Measurements from ENCODE around the gene KCNC3.

The KCNC3 gene

DNA sequence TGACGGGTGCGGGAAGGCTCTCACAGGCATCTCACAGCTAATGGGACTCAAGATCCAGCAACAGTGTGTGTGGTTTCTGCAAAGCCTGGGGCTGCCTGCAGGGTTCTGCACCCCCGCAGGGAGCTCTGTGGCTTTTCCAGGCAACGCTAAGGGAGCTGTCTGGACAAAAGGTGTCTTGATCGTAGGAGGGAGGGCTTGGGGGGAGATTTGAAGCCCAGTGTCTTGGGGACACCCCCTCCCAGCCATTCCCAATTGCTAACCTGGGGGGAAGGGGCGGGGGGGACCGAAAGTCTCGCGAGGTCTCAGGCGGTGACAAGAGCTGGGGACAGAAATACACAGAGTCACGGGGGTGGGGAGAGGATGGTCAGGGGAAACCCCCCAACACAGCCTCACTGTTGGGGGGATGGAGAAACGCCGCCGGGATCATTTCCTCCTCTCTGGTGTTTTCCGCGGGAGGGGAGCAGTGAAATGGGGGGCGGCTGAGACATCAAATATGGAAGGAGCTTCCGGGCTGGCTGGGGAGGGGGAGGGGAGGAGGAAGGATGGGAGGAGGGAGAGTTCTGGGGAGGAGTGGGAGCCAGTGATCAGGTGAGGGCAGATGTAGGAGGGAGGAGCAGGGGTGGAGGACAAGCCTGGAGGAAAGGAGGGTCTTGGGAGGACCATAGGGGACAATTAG is 13.3 kb downstream of the KCNC3 start (continued):
- TF ChIP-seq, protein P1, sequence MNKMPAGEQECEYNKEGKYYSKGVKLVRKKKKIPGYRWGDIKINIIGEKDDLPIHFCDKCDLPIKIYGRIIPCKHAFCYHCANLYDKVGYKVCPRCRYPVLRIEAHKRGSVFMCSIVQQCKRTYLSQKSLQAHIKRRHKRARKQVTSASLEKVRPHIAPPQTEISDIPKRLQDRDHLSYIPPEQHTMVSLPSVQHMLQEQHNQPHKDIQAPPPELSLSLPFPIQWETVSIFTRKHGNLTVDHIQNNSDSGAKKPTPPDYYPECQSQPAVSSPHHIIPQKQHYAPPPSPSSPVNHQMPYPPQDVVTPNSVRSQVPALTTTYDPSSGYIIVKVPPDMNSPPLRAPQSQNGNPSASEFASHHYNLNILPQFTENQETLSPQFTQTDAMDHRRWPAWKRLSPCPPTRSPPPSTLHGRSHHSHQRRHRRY (tag by site-specific recombination; IDR thresholded peaks at IDR 0.05), result no peak
- TF ChIP-seq, protein P2, sequence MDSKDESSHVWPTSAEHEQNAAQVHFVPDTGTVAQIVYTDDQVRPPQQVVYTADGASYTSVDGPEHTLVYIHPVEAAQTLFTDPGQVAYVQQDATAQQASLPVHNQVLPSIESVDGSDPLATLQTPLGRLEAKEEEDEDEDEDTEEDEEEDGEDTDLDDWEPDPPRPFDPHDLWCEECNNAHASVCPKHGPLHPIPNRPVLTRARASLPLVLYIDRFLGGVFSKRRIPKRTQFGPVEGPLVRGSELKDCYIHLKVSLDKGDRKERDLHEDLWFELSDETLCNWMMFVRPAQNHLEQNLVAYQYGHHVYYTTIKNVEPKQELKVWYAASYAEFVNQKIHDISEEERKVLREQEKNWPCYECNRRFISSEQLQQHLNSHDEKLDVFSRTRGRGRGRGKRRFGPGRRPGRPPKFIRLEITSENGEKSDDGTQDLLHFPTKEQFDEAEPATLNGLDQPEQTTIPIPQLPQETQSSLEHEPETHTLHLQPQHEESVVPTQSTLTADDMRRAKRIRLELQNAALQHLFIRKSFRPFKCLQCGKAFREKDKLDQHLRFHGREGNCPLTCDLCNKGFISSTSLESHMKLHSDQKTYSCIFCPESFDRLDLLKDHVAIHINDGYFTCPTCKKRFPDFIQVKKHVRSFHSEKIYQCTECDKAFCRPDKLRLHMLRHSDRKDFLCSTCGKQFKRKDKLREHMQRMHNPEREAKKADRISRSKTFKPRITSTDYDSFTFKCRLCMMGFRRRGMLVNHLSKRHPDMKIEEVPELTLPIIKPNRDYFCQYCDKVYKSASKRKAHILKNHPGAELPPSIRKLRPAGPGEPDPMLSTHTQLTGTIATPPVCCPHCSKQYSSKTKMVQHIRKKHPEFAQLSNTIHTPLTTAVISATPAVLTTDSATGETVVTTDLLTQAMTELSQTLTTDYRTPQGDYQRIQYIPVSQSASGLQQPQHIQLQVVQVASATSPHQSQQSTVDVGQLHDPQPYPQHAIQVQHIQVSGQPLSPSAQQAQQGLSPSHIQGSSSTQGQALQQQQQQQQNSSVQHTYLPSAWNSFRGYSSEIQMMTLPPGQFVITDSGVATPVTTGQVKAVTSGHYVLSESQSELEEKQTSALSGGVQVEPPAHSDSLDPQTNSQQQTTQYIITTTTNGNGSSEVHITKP (tag by site-specific recombination; IDR thresholded peaks at IDR 0.05), result peak; percentile 97
- TF ChIP-seq, protein P3, sequence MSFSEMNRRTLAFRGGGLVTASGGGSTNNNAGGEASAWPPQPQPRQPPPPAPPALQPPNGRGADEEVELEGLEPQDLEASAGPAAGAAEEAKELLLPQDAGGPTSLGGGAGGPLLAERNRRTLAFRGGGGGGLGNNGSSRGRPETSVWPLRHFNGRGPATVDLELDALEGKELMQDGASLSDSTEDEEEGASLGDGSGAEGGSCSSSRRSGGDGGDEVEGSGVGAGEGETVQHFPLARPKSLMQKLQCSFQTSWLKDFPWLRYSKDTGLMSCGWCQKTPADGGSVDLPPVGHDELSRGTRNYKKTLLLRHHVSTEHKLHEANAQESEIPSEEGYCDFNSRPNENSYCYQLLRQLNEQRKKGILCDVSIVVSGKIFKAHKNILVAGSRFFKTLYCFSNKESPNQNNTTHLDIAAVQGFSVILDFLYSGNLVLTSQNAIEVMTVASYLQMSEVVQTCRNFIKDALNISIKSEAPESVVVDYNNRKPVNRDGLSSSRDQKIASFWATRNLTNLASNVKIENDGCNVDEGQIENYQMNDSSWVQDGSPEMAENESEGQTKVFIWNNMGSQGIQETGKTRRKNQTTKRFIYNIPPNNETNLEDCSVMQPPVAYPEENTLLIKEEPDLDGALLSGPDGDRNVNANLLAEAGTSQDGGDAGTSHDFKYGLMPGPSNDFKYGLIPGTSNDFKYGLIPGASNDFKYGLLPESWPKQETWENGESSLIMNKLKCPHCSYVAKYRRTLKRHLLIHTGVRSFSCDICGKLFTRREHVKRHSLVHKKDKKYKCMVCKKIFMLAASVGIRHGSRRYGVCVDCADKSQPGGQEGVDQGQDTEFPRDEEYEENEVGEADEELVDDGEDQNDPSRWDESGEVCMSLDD (tag by site-specific recombination; IDR thresholded peaks at IDR 0.05), result peak; percentile 94
- TF ChIP-seq, protein P4, sequence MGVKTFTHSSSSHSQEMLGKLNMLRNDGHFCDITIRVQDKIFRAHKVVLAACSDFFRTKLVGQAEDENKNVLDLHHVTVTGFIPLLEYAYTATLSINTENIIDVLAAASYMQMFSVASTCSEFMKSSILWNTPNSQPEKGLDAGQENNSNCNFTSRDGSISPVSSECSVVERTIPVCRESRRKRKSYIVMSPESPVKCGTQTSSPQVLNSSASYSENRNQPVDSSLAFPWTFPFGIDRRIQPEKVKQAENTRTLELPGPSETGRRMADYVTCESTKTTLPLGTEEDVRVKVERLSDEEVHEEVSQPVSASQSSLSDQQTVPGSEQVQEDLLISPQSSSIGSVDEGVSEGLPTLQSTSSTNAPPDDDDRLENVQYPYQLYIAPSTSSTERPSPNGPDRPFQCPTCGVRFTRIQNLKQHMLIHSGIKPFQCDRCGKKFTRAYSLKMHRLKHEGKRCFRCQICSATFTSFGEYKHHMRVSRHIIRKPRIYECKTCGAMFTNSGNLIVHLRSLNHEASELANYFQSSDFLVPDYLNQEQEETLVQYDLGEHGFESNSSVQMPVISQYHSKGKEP (tag by site-specific recombination; IDR thresholded peaks at IDR 0.05), result no peak
- TF ChIP-seq YY2 (tag by site-specific recombination; IDR thresholded peaks at IDR 0.05), result peak; percentile 69
- TF ChIP-seq ZSCAN30 (tag by site-specific recombination; IDR thresholded peaks at IDR 0.05), result peak; percentile 15; the same call in 1 of the 2 replicates
- TF ChIP-seq ZBTB1 (tag by site-specific recombination; IDR thresholded peaks at IDR 0.05), result no peak
- TF ChIP-seq REPIN1 (tag by site-specific recombination; IDR thresholded peaks at IDR 0.05; ENCODE audit: low read depth), result no peak
- TF ChIP-seq, protein P5, sequence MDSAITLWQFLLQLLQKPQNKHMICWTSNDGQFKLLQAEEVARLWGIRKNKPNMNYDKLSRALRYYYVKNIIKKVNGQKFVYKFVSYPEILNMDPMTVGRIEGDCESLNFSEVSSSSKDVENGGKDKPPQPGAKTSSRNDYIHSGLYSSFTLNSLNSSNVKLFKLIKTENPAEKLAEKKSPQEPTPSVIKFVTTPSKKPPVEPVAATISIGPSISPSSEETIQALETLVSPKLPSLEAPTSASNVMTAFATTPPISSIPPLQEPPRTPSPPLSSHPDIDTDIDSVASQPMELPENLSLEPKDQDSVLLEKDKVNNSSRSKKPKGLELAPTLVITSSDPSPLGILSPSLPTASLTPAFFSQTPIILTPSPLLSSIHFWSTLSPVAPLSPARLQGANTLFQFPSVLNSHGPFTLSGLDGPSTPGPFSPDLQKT (IDR thresholded peaks at IDR 0.05; ENCODE audit: borderline replicate concordance, low read depth, low read length), result peak; percentile 57; the same call in 1 of the 2 replicates
- TF ChIP-seq ZNF157 (tag by site-specific recombination; IDR thresholded peaks at IDR 0.05), result no peak
- no peak for TF ChIP-seq BCL11A (tag by site-specific recombination; IDR thresholded peaks at IDR 0.05; ENCODE audit: low read depth)
- TF ChIP-seq ZNF530 (tag by site-specific recombination; IDR thresholded peaks at IDR 0.05; ENCODE audit: low read depth), result no peak
- TF ChIP-seq ZNF132 (tag by site-specific recombination; IDR thresholded peaks at IDR 0.05; ENCODE audit: borderline replicate concordance), result no peak
- TF ChIP-seq, protein P6, sequence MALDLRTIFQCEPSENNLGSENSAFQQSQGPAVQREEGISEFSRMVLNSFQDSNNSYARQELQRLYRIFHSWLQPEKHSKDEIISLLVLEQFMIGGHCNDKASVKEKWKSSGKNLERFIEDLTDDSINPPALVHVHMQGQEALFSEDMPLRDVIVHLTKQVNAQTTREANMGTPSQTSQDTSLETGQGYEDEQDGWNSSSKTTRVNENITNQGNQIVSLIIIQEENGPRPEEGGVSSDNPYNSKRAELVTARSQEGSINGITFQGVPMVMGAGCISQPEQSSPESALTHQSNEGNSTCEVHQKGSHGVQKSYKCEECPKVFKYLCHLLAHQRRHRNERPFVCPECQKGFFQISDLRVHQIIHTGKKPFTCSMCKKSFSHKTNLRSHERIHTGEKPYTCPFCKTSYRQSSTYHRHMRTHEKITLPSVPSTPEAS (tag by site-specific recombination; IDR thresholded peaks at IDR 0.05), result no peak
- TF ChIP-seq, protein P7, sequence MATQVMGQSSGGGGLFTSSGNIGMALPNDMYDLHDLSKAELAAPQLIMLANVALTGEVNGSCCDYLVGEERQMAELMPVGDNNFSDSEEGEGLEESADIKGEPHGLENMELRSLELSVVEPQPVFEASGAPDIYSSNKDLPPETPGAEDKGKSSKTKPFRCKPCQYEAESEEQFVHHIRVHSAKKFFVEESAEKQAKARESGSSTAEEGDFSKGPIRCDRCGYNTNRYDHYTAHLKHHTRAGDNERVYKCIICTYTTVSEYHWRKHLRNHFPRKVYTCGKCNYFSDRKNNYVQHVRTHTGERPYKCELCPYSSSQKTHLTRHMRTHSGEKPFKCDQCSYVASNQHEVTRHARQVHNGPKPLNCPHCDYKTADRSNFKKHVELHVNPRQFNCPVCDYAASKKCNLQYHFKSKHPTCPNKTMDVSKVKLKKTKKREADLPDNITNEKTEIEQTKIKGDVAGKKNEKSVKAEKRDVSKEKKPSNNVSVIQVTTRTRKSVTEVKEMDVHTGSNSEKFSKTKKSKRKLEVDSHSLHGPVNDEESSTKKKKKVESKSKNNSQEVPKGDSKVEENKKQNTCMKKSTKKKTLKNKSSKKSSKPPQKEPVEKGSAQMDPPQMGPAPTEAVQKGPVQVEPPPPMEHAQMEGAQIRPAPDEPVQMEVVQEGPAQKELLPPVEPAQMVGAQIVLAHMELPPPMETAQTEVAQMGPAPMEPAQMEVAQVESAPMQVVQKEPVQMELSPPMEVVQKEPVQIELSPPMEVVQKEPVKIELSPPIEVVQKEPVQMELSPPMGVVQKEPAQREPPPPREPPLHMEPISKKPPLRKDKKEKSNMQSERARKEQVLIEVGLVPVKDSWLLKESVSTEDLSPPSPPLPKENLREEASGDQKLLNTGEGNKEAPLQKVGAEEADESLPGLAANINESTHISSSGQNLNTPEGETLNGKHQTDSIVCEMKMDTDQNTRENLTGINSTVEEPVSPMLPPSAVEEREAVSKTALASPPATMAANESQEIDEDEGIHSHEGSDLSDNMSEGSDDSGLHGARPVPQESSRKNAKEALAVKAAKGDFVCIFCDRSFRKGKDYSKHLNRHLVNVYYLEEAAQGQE (tag by site-specific recombination; IDR thresholded peaks at IDR 0.05), result no peak
- TF ChIP-seq, protein P8, sequence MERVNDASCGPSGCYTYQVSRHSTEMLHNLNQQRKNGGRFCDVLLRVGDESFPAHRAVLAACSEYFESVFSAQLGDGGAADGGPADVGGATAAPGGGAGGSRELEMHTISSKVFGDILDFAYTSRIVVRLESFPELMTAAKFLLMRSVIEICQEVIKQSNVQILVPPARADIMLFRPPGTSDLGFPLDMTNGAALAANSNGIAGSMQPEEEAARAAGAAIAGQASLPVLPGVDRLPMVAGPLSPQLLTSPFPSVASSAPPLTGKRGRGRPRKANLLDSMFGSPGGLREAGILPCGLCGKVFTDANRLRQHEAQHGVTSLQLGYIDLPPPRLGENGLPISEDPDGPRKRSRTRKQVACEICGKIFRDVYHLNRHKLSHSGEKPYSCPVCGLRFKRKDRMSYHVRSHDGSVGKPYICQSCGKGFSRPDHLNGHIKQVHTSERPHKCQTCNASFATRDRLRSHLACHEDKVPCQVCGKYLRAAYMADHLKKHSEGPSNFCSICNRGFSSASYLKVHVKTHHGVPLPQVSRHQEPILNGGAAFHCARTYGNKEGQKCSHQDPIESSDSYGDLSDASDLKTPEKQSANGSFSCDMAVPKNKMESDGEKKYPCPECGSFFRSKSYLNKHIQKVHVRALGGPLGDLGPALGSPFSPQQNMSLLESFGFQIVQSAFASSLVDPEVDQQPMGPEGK (tag by site-specific recombination; IDR thresholded peaks at IDR 0.05), result peak; percentile 96
- TF ChIP-seq ZSCAN23 (tag by site-specific recombination; IDR thresholded peaks at IDR 0.05), result peak; percentile 76; the same call in 1 of the 2 replicates
- no peak for TF ChIP-seq ZNF175 (tag by site-specific recombination; IDR thresholded peaks at IDR 0.05)
- no peak for TF ChIP-seq ZNF621 (tag by site-specific recombination; IDR thresholded peaks at IDR 0.05)
- 0 out of 2 replicates have a peak, but pooled peaks have one; percentile 19 for TF ChIP-seq ZNF561 (tag by site-specific recombination; IDR thresholded peaks at IDR 0.05; ENCODE audit: borderline replicate concordance)

All from HEK293 (cell line).